Activated naive CD4-positive, alpha-beta T cell treated with anti-CD3 and anti-CD28 coated beads for 36 hours (primary cell): ENCODE results near the gene UQCR11. TPM values are rescaled to one million over a fixed set of nuclear protein-coding genes. Genes with fewer than 3 reads are reported as not detected.

Experiments used
- CTCF ChIA-PET: fragments of 350-600 bp; sonication (Branson Sonifier 250); formaldehyde crosslinking; loops from one replicate; lab custom pipeline; 2021; ENCODE audit warnings: antibody characterized with exemption; lab: Charles Lee
- DNase-seq: peaks from one replicate; pipeline ENCODE4 v3.0.0-alpha.2; 2020
- H3K27ac Mint-ChIP-seq: one replicate; pipeline ENCODE4 v1.8.0; 2021; ENCODE audit warnings: mild to moderate bottlenecking, mixed read lengths
- H3K27me3 Mint-ChIP-seq: one replicate; pipeline ENCODE4 v1.8.0; 2021; ENCODE audit warnings: low read depth, mixed read lengths
- H3K36me3 Mint-ChIP-seq: one replicate; pipeline ENCODE4 v1.8.0; 2021; ENCODE audit warnings: low read depth, mixed read lengths
- H3K4me1 Mint-ChIP-seq: one replicate; pipeline ENCODE4 v1.8.0; 2021; ENCODE audit warnings: low read depth, mixed read lengths
- H3K4me3 Mint-ChIP-seq: one replicate; pipeline ENCODE4 v1.8.0; 2021; ENCODE audit warnings: mild to moderate bottlenecking, moderate library complexity, mixed read lengths
- H3K9me3 Mint-ChIP-seq: one replicate; pipeline ENCODE4 v1.8.0; 2021; ENCODE audit warnings: mixed read lengths
- intact Hi-C: fragments of 100-400 bp; cut with micrococcal nuclease; formaldehyde crosslinking; loops from one replicate; pipeline ENCODE4 v1.15.1; 2023
- total RNA-seq, 2 experiments: library from RNA; stranded (reverse); gene quantifications; one replicate each; pipeline ENCODE4 v1.2.3, GENCODE V29; 2021

UQCR11 gene
- total RNA-seq, 2 experiments from 2014 or later = 281 to 293 TPM

- CTCF ChIA-PET = no interaction called here
- intact Hi-C loops = no loop called here
- Mint-ChIP-seq H3K27me3 (no peaks in the 10 kb centered on the region), H3K36me3 (peaks cover 16% of the 10 kb centered on the region), H3K27ac (no peak overlapping the region), H3K9me3 (no peaks in the 10 kb centered on the region), H3K4me3 (no peak overlapping the region), H3K4me1 (peaks cover 29% of the 10 kb centered on the region)
- DNase-seq = no peak
These were observed 5.3 kb upstream of the UQCR11 start for GRCh38 chr19:1610579-1610978.

DNA sequence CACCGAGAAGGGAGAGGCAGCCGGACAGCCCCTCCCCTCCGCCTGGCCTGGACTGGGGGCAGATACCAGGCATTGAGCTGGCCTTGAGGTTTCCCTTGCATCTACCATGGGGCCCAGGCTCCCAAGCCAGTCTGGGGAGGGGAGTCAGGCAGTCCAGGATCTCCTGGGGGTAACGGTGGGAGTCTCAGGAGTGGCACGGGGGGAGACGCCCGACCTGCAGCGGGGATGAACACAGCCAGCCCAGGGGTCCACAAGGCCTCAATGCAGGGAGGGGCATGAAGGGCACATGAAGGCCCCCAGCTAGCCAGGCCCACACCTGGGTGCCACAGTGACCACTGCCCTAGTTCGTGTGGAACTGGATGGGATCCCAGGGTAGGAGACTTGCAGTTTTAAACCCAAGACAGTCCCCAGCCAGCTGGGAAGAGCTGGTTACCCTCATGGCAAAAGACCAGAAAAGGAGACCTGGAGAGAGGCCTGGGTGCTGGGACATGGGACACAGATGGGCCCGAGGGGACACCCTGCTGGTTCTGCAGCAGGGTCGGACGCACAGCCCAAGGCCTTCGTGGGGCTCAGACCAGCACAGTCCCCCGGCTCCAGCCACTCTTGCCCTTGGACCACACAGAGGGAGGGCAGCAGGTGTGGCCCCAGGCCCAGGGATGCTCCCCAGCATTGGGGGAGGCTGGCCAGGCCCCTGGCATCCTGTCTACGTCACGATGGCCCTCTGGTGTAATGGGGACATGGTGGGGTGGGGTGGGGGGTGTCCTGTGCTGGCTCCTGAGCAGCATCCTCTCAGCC lies 4.6 kb upstream of the UQCR11 start:
- Mint-ChIP-seq H3K4me1 (peaks cover 29% of the 10 kb centered on the region), H3K27ac (no peak overlapping the region), H3K9me3 (no peaks in the 10 kb centered on the region), H3K36me3 (peaks cover 15% of the 10 kb centered on the region), H3K4me3 (no peak overlapping the region), H3K27me3 (no peaks in the 10 kb centered on the region)
- DNase-seq = no peak
- intact Hi-C loops = no loop called here
- CTCF ChIA-PET = no interaction called here

DNA sequence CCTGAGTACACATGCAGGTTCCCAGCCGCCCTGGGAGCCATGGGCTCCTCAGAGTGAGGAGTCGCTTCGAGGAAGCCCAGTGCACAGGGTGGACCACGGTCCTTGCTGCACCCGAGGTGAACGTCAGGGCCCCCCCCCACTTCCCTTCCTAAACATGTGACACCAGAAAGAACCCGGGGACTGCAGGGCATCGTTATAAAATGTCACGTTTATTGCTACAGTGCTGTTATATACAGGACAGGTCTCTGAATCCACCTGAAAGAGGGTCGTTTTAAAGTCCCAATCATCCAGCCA lies 3.8 kb upstream of the UQCR11 start:
- peaks cover 13% of the 10 kb centered on the region for H3K36me3 Mint-ChIP-seq
- H3K27me3 Mint-ChIP-seq = no peaks in the 10 kb centered on the region
- intact Hi-C loops = no loop called here
- no peaks in the 10 kb centered on the region for H3K9me3 Mint-ChIP-seq
- peak; percentile 39 for DNase-seq
- no peak overlapping the region for H3K27ac Mint-ChIP-seq
- CTCF ChIA-PET = no interaction called here
- no peak overlapping the region for H3K4me3 Mint-ChIP-seq
- peaks cover 34% of the 10 kb centered on the region for H3K4me1 Mint-ChIP-seq

DNA sequence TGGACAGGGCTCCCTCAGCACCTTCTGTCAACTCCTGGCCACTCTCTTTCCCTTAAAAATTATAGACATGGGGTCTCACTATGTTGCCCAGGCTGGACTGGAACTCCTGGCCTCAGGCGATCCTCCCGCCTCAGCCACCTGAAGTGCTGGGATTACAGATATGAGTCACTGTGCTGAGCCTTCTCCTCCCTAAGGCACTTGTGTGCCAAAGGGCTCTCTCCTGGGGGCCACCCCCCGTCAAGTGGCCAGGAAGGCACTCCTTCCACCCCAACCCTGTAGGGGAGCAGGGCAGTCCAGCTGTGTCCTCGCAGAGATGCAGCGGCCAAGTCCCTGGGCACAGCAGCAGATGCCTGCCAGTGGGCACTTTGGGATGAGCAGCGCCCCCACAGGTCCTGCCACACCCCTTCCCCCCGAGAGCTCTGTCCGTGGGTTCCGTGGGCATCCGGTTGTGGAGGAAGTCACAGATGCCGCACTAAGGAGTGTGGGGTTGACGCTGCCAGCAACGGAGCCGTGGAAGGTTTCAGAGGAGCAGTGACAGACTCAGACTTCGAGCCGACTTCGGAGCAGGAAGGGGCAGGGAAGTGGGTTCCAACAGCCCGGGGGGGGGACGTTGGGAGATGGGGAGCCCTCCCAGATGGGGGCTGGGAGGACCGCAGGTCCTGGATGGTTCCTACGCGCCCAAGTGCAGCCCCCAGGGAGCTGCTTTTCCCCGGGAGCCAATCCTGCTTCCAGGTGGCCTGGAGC lies 3.3 kb upstream of the UQCR11 start:
- peak; percentile 33 for DNase-seq
- intact Hi-C loops = no loop called here
- peaks cover 39% of the 10 kb centered on the region for H3K4me1 Mint-ChIP-seq
- peaks cover 15% of the 10 kb centered on the region for H3K36me3 Mint-ChIP-seq
- H3K9me3 Mint-ChIP-seq = no peaks in the 10 kb centered on the region
- no peaks in the 10 kb centered on the region for H3K27me3 Mint-ChIP-seq
- H3K27ac Mint-ChIP-seq = no peak overlapping the region
- CTCF ChIA-PET = interaction anchor here (0.7 kb wide), 1 partner anchor 54 kb away, joined by 3 read pairs; no protein-coding TSS in a partner anchor
- no peak overlapping the region for H3K4me3 Mint-ChIP-seq

DNA sequence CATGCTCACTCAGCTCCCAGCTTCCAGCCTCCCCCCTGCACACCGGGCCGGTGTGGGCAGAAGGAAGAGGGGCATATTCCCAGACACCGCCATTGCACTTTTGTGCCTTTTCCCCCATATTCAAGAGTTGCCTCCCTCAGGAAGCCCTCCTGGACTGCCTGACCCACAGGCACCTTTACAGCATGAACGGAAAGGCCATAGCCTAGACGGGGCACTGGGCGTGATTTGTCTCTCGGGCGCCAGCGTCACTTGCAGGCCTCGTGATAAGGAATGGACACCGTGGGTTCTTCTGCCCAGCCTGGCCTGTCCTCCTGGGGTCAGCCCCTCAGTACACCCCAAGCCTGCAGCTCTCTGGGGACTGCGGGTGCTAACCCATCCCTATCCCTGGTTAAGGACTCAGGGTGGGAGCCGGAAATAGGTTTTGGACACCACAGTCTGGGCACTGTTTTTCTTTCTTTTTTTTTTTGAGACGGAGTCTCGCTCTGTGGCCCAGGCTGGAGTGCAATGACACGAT lies 933 bp upstream of the UQCR11 start:
- Mint-ChIP-seq H3K4me3 (peak overlapping the region; percentile 98), H3K36me3 (peaks cover 13% of the 10 kb centered on the region), H3K27ac (peak overlapping the region; percentile 97), H3K9me3 (no peaks in the 10 kb centered on the region), H3K27me3 (no peaks in the 10 kb centered on the region), H3K4me1 (peaks cover 52% of the 10 kb centered on the region)
- intact Hi-C loops = loop anchor here (1.0 kb wide), 1 partner anchor 65 kb away; no protein-coding TSS in a partner anchor
- CTCF ChIA-PET = interaction anchor here (0.7 to 2.5 kb wide), 6 partner anchors 15 to 220 kb away, joined by 3 to 13 read pairs (median 4); no protein-coding TSS in a partner anchor
- no peak for DNase-seq

- H3K27me3 Mint-ChIP-seq = no peaks in the 10 kb centered on the region
- no peak overlapping the region for H3K27ac Mint-ChIP-seq
- intact Hi-C loops = no loop called here
- H3K9me3 Mint-ChIP-seq = no peaks in the 10 kb centered on the region
- no peak for DNase-seq
- no peak overlapping the region for H3K4me3 Mint-ChIP-seq
- H3K36me3 Mint-ChIP-seq = peaks cover 18% of the 10 kb centered on the region
- H3K4me1 Mint-ChIP-seq = peaks cover 32% of the 10 kb centered on the region
- CTCF ChIA-PET = no interaction called here
These were observed 3.1 kb downstream of the UQCR11 start for GRCh38 chr19:1602091-1602707.

DNA sequence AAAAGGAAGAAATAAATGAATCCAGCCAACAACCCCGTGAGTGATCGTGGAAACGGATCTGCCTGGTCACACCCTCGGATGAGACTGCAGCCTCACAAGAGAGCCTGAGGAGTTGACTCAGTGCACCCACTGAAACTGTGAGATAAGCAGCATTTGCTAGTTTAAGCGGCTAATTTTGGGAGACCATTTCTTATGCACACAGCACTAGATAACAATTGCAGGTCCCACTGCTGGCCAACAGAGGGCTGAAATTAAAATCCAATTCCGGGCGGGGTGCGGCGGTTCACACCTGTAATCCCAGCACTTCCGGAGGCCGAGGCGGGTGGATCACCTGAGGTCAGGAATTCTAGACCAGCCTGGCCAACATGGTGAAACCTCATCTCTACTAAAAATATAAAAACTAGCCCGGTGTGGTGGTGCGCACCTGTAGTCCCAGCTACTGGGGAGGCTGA lies 3.6 kb downstream of the UQCR11 start:
- Mint-ChIP-seq H3K9me3 (no peaks in the 10 kb centered on the region), H3K36me3 (peaks cover 18% of the 10 kb centered on the region), H3K4me1 (peaks cover 29% of the 10 kb centered on the region), H3K27ac (peak overlapping the region; percentile 41), H3K4me3 (no peak overlapping the region), H3K27me3 (no peaks in the 10 kb centered on the region)
- CTCF ChIA-PET = no interaction called here
- intact Hi-C loops = no loop called here
- DNase-seq = no peak

DNA sequence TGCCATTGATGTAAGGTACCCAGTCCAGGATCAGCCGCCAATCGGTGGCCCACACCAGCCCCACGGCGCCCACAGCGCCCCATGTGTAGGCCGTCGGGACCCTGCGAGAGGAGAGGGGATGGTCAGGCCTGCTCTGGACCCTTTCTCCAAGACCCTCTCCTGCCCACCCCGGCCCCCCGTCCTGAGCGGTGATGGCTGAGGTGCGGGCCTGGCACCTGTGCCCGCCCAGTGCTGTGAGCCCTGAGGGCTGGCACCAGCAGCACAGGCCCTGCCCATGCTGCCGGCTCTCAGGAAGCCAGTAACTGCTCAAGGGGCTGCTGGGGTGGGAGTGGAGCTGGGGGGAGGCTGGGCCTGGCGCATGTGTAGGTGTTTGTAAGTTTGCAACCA lies 5.8 kb downstream of the UQCR11 start:
- CTCF ChIA-PET = interaction anchor here (0.7 kb wide), 1 partner anchor 71 kb away, joined by 3 read pairs; no protein-coding TSS in a partner anchor
- Mint-ChIP-seq H3K4me3 (no peak overlapping the region), H3K27me3 (no peaks in the 10 kb centered on the region), H3K27ac (no peak overlapping the region), H3K4me1 (peaks cover 22% of the 10 kb centered on the region), H3K9me3 (no peaks in the 10 kb centered on the region), H3K36me3 (peaks cover 20% of the 10 kb centered on the region)
- DNase-seq = no peak
- intact Hi-C loops = loop anchor here (10.0 kb wide), 1 partner anchor 325 kb away; the partner anchor contains the start of gene FAM174C

- no peak overlapping the region for H3K27ac Mint-ChIP-seq
- H3K9me3 Mint-ChIP-seq = no peaks in the 10 kb centered on the region
- no peak for DNase-seq
- no peaks in the 10 kb centered on the region for H3K27me3 Mint-ChIP-seq
- H3K36me3 Mint-ChIP-seq = peaks cover 17% of the 10 kb centered on the region
- intact Hi-C loops = loop anchor here (10.0 kb wide), 1 partner anchor 324 kb away; the partner anchor contains the start of gene FAM174C
- H3K4me1 Mint-ChIP-seq = peaks cover 17% of the 10 kb centered on the region
- CTCF ChIA-PET = interaction anchor here (0.7 kb wide), 1 partner anchor 72 kb away, joined by 3 read pairs; no protein-coding TSS in a partner anchor
- H3K4me3 Mint-ChIP-seq = no peak overlapping the region
These were observed 6.3 kb downstream of the UQCR11 start for GRCh38 chr19:1598777-1599459.

DNA sequence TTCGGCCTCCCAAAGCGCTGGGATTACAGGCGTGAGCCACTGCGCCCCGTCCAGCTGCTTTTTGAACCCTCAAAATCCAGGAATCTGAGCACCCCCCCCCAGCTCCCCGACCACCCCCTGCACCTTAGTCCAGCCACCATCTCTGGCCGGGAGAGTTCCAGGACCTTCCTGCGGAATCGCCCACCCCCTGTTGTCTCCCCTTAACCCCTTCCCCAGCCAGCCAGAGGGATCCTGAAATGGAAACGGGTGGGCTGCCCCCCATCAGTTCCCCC lies 11.8 kb downstream of the UQCR11 start:
- no peaks in the 10 kb centered on the region for H3K27me3 Mint-ChIP-seq
- peaks cover 17% of the 10 kb centered on the region for H3K4me1 Mint-ChIP-seq
- no peak for DNase-seq
- CTCF ChIA-PET = interaction anchor here (0.5 to 1.2 kb wide), 5 partner anchors 10 to 299 kb away, joined by 3 to 4 read pairs (median 3); no protein-coding TSS in a partner anchor
- H3K27ac Mint-ChIP-seq = peak overlapping the region; percentile 78
- H3K36me3 Mint-ChIP-seq = peaks cover 23% of the 10 kb centered on the region
- intact Hi-C loops = loop anchor here (5.0 to 10.0 kb wide), 2 partner anchors 269 to 319 kb away; partner anchors contain the start of genes FAM174C and KLF16
- H3K4me3 Mint-ChIP-seq = peak overlapping the region; percentile 82
- no peaks in the 10 kb centered on the region for H3K9me3 Mint-ChIP-seq

- Mint-ChIP-seq H3K27ac (peak within 1 kb of the TSS; percentile 82), H3K4me3 (peak within 1 kb of the TSS; percentile 96), H3K9me3 (no peaks in the 10 kb centered on the region), H3K36me3 (peaks cover 22% of the 10 kb centered on the region), H3K4me1 (peaks cover 20% of the 10 kb centered on the region), H3K27me3 (no peaks in the 10 kb centered on the region)
- CTCF ChIA-PET = interaction anchor here (0.5 to 1.2 kb wide), 5 partner anchors 9 to 300 kb away, joined by 3 to 4 read pairs (median 3); no protein-coding TSS in a partner anchor
- peak; percentile 84 for DNase-seq
- intact Hi-C loops = loop anchor here (1.0 to 10.0 kb wide), 5 partner anchors 12 to 318 kb away; partner anchors contain the start of genes FAM174C, KLF16, NDUFS7 and UQCR11
These were observed 12.3 kb downstream of the UQCR11 start, which contains the start of gene MBD3 for GRCh38 chr19:1592755-1593500. Gene MBD3, minus strand, starts transcription at chr19:1592865. Its CDS starts 234 bp downstream, at chr19:1592631.
